Bronchial epithelial cell (primary cell): ENCODE results near the gene TRIM32. TPM values are rescaled to one million over a fixed set of nuclear protein-coding genes. Genes with fewer than 3 reads are reported as not detected.
A peak's percentile ranks its signal among the peaks of the same experiment; 100 is the strongest.

Source experiments
- DNase-seq: peaks from one replicate; pipeline ENCODE4 v3.0.0-alpha.2; 2010; ENCODE audit warnings: low read depth
- FAIRE-seq: peaks from 2 replicates; lab custom pipeline; 2011; peaks lifted over from hg19 to GRCh38; lab: Jason Lieb, UNC
- H3K27me3 ChIP-seq: 2 replicates; pipeline ENCODE4 v1.5.1; 2011; ENCODE audit warnings: low read length; ENCODE audit not compliant: control insufficient read depth, insufficient read depth
- H3K36me3 ChIP-seq: 2 replicates; pipeline ENCODE4 v1.5.1; 2011; ENCODE audit warnings: low read length; ENCODE audit not compliant: control insufficient read depth, insufficient read depth
- H3K4me3 ChIP-seq: 2 replicates; pipeline ENCODE4 v1.5.1; 2011; ENCODE audit warnings: mild to moderate bottlenecking, low read depth, low read length, control low read depth
- total RNA-seq: library from RNA; depleted of rRNA; stranded (reverse); fragments of >200 nt; gene quantifications from 2 replicates; pipeline ENCODE4 v1.2.1, GENCODE V29; 2014
- TF ChIP-seq, protein P1 (sequence below): IDR thresholded peaks from 2 replicates; pipeline ENCODE4 v1.5.1; 2011; ENCODE audit warnings: mild to moderate bottlenecking, moderate library complexity, low read length, control low read depth, inconsistent platforms; ENCODE audit not compliant: insufficient read depth, severe bottlenecking

The TRIM32 gene
- total RNA-seq, 1 donor from 2014 or later = 13.7 TPM

DNA sequence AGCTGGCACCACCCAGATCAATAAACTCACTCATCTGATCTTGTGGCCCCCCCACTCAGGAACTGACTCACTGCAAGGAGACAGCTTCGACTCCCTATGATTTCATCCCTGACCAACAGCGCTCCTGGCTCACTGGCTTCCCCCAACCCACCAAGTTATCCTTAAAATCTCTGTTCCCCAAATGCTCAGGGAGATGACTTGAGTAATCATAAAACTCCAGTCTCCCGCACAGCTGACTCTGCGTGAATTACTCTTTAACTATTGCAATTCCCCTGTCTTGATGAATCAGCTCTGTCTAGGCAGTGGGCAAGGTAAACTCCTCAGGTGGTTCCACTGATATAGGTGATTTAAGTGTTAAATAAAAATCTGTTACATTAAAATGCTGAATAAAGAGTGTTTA lies 1.9 kb upstream of the TRIM32 start:
- Histone ChIP-seq H3K27me3 (no peaks in the 10 kb centered on the region), H3K36me3 (no peaks in the 10 kb centered on the region), H3K4me3 (no peak overlapping the region)
- TF ChIP-seq, protein P1, sequence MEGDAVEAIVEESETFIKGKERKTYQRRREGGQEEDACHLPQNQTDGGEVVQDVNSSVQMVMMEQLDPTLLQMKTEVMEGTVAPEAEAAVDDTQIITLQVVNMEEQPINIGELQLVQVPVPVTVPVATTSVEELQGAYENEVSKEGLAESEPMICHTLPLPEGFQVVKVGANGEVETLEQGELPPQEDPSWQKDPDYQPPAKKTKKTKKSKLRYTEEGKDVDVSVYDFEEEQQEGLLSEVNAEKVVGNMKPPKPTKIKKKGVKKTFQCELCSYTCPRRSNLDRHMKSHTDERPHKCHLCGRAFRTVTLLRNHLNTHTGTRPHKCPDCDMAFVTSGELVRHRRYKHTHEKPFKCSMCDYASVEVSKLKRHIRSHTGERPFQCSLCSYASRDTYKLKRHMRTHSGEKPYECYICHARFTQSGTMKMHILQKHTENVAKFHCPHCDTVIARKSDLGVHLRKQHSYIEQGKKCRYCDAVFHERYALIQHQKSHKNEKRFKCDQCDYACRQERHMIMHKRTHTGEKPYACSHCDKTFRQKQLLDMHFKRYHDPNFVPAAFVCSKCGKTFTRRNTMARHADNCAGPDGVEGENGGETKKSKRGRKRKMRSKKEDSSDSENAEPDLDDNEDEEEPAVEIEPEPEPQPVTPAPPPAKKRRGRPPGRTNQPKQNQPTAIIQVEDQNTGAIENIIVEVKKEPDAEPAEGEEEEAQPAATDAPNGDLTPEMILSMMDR = no peak
- FAIRE-seq (no peak), DNase-seq (no peak)

GRCh38 chr9:116686135-116686534 lies 970 bp upstream of the TRIM32 start:
- no peak overlapping the region for H3K4me3 ChIP-seq
- H3K27me3 ChIP-seq = no peaks in the 10 kb centered on the region
- TF ChIP-seq, protein P1 = no peak
- FAIRE-seq (no peak), DNase-seq (no peak)
- H3K36me3 ChIP-seq = no peaks in the 10 kb centered on the region

GRCh38 chr9:116686693-116687073 lies 422 bp upstream of the TRIM32 start:
- FAIRE-seq (no peak), DNase-seq (no peak)
- Histone ChIP-seq H3K4me3 (peak overlapping the region; percentile 75), H3K27me3 (no peaks in the 10 kb centered on the region), H3K36me3 (no peaks in the 10 kb centered on the region)
- TF ChIP-seq, protein P1 = no peak

- DNase-seq = no peak
Observed at GRCh38 chr9:116687754-116688135, 640 bp downstream of the TRIM32 start.

GRCh38 chr9:116688806-116689485 lies 1.8 kb downstream of the TRIM32 start:
- no peak for DNase-seq
- Histone ChIP-seq H3K27me3 (no peaks in the 10 kb centered on the region), H3K36me3 (no peaks in the 10 kb centered on the region), H3K4me3 (no peak overlapping the region)
- TF ChIP-seq, protein P1 = no peak
- FAIRE-seq = no peak

More at GRCh38 chr9:116687754-116688135, 640 bp downstream of the TRIM32 start:
- FAIRE-seq = no peak
- H3K27me3 ChIP-seq = no peaks in the 10 kb centered on the region
- H3K4me3 ChIP-seq = peak overlapping the region; percentile 75
- TF ChIP-seq, protein P1 = no peak
- H3K36me3 ChIP-seq = no peaks in the 10 kb centered on the region
